HL-60 (cell line): Measurements from ENCODE around the gene PSMD14.

Experiments used
- CTCF ChIP-seq: IDR thresholded peaks from one replicate; pipeline ENCODE4 v1.5.1; 2011; ENCODE audit warnings: low read length, control low read depth, inconsistent platforms; ENCODE audit not compliant: insufficient read depth
- GABPA ChIP-seq: IDR thresholded peaks from 2 replicates; pipeline ENCODE4 v1.6.1; 2012; ENCODE audit warnings: low read depth
- POLR2AphosphoS5 ChIP-seq: IDR thresholded peaks from 2 replicates; pipeline ENCODE4 v1.6.1; 2012; ENCODE audit warnings: low read depth
- TF ChIP-seq, protein P1 (sequence below): IDR thresholded peaks from 2 replicates; pipeline ENCODE4 v1.6.1; 2012; ENCODE audit warnings: low read depth; ENCODE audit not compliant: insufficient replicate concordance

DNA sequence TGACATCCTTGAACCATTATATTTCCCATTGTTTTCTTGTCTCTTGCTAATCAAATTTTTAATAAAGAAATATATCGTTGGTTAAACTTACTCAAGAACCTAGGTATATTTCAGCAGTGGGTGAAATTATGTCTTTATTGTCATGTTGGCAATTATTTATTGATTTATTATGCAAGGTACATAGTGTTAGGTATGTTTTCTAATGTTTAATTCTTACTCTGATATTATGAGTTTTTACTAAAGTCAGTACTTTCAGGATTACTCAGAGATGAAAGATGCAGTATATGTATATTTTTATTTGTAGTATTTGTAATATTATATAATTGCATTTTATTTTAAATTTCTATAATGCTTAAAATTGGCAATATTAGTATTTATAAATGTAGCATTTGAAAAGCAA lies 46.9 kb downstream of the PSMD14 start:
- TF ChIP-seq CTCF (no peak), POLR2AphosphoS5 (no peak), GABPA (no peak)
- TF ChIP-seq, protein P1, sequence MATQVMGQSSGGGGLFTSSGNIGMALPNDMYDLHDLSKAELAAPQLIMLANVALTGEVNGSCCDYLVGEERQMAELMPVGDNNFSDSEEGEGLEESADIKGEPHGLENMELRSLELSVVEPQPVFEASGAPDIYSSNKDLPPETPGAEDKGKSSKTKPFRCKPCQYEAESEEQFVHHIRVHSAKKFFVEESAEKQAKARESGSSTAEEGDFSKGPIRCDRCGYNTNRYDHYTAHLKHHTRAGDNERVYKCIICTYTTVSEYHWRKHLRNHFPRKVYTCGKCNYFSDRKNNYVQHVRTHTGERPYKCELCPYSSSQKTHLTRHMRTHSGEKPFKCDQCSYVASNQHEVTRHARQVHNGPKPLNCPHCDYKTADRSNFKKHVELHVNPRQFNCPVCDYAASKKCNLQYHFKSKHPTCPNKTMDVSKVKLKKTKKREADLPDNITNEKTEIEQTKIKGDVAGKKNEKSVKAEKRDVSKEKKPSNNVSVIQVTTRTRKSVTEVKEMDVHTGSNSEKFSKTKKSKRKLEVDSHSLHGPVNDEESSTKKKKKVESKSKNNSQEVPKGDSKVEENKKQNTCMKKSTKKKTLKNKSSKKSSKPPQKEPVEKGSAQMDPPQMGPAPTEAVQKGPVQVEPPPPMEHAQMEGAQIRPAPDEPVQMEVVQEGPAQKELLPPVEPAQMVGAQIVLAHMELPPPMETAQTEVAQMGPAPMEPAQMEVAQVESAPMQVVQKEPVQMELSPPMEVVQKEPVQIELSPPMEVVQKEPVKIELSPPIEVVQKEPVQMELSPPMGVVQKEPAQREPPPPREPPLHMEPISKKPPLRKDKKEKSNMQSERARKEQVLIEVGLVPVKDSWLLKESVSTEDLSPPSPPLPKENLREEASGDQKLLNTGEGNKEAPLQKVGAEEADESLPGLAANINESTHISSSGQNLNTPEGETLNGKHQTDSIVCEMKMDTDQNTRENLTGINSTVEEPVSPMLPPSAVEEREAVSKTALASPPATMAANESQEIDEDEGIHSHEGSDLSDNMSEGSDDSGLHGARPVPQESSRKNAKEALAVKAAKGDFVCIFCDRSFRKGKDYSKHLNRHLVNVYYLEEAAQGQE: no peak
